Osteoblast (primary cell): Measurements from ENCODE around the gene GNAQ. TPM values are rescaled to one million over a fixed set of nuclear protein-coding genes. Genes with fewer than 3 reads are reported as not detected.

ENCODE experiments used
- DNase-seq: peaks from one replicate; pipeline ENCODE4 v3.0.0; 2011; ENCODE audit warnings: low spot score, mixed read lengths; ENCODE audit not compliant: insufficient read length; ENCODE audit errors: missing footprints
- H2AFZ ChIP-seq: 2 replicates; pipeline ENCODE4 v1.6.0; 2011; ENCODE audit warnings: mild to moderate bottlenecking, low read length
- H3K27ac ChIP-seq: 2 replicates; pipeline ENCODE4 v1.5.1; 2011; ENCODE audit warnings: mild to moderate bottlenecking, low read depth, low read length, moderate library complexity
- H3K27me3 ChIP-seq: 2 replicates; pipeline ENCODE4 v1.6.0; 2012; ENCODE audit warnings: mild to moderate bottlenecking, control low read depth, inconsistent platforms, low read length, moderate library complexity; ENCODE audit not compliant: insufficient read depth
- H3K36me3 ChIP-seq: 2 replicates; pipeline ENCODE4 v1.5.1; 2011; ENCODE audit warnings: mild to moderate bottlenecking, low read length, control low read depth, moderate library complexity; ENCODE audit not compliant: insufficient read depth
- H3K4me1 ChIP-seq: 2 replicates; pipeline ENCODE4 v1.5.1; 2011; ENCODE audit warnings: mild to moderate bottlenecking, low read length, control low read depth, moderate library complexity; ENCODE audit not compliant: insufficient read depth
- H3K4me2 ChIP-seq: 2 replicates; pipeline ENCODE4 v1.6.0; 2011; ENCODE audit warnings: mild to moderate bottlenecking, low read length; ENCODE audit not compliant: insufficient read depth
- H3K4me3 ChIP-seq: fragments of 200-600 bp; sonication (generic); 3 replicates; pipeline ENCODE4 v1.5.1; 2012; ENCODE audit warnings: mild to moderate bottlenecking, low read length, inconsistent platforms; ENCODE audit not compliant: insufficient read depth
- H3K79me2 ChIP-seq: 2 replicates; pipeline ENCODE4 v1.6.0; 2012; ENCODE audit warnings: mild to moderate bottlenecking, low read length, control low read depth, inconsistent platforms; ENCODE audit not compliant: insufficient read depth
- H3K9me3 ChIP-seq: 2 replicates; pipeline ENCODE4 v1.5.1; 2011; ENCODE audit warnings: low read depth, low read length, control low read depth
- H4K20me1 ChIP-seq: 2 replicates; pipeline ENCODE4 v1.6.0; 2012; ENCODE audit warnings: mild to moderate bottlenecking, low read length, control low read depth; ENCODE audit not compliant: insufficient read depth
- CTCF ChIP-seq: IDR thresholded peaks from 2 replicates; pipeline ENCODE4 v1.5.1; 2011; ENCODE audit warnings: mild to moderate bottlenecking, low read depth, low read length, moderate library complexity; ENCODE audit errors: extremely low read depth
- total RNA-seq: library from RNA; depleted of rRNA; stranded (reverse); fragments of >200 nt; gene quantifications from 2 replicates; pipeline ENCODE4 v1.2.3, GENCODE V29; 2012

Gene GNAQ
- total RNA-seq, 1 donor, result 64.8 TPM

- H3K4me2 ChIP-seq, result no peak overlapping the region
- H3K27ac ChIP-seq, result no peak overlapping the region
- H3K27me3 ChIP-seq, result no peaks in the 10 kb centered on the region
- peaks cover 65% of the 10 kb centered on the region for H3K79me2 ChIP-seq
- H4K20me1 ChIP-seq, result peaks cover 23% of the 10 kb centered on the region
- H2AFZ ChIP-seq, result no peak overlapping the region
- no peaks in the 10 kb centered on the region for H3K9me3 ChIP-seq
- DNase-seq, result no peak
- no peak overlapping the region for H3K4me3 ChIP-seq
- H3K36me3 ChIP-seq, result no peaks in the 10 kb centered on the region
- TF ChIP-seq CTCF, result no peak
- peaks cover 9% of the 10 kb centered on the region for H3K4me1 ChIP-seq
Measured at GRCh38 chr9:77876091-77876490, 155.5 kb downstream of the GNAQ start.

GRCh38 chr9:77872863-77873262 lies 158.7 kb downstream of the GNAQ start:
- H2AFZ ChIP-seq, result no peak overlapping the region
- H4K20me1 ChIP-seq, result peaks cover 19% of the 10 kb centered on the region
- no peak overlapping the region for H3K4me3 ChIP-seq
- TF ChIP-seq CTCF, result no peak
- no peaks in the 10 kb centered on the region for H3K36me3 ChIP-seq
- no peak overlapping the region for H3K4me2 ChIP-seq
- DNase-seq, result no peak
- no peaks in the 10 kb centered on the region for H3K9me3 ChIP-seq
- H3K4me1 ChIP-seq, result peaks cover 4% of the 10 kb centered on the region
- H3K79me2 ChIP-seq, result peaks cover 49% of the 10 kb centered on the region
- no peak overlapping the region for H3K27ac ChIP-seq
- no peaks in the 10 kb centered on the region for H3K27me3 ChIP-seq

- H3K27ac ChIP-seq, result no peak overlapping the region
- peaks cover 4% of the 10 kb centered on the region for H3K4me1 ChIP-seq
- no peak for TF ChIP-seq CTCF
- H3K9me3 ChIP-seq, result no peaks in the 10 kb centered on the region
- H3K27me3 ChIP-seq, result no peaks in the 10 kb centered on the region
- peaks cover 17% of the 10 kb centered on the region for H4K20me1 ChIP-seq
- no peak overlapping the region for H3K4me3 ChIP-seq
- H3K79me2 ChIP-seq, result peaks cover 46% of the 10 kb centered on the region
- no peak overlapping the region for H2AFZ ChIP-seq
- DNase-seq, result no peak
- H3K4me2 ChIP-seq, result no peak overlapping the region
- no peaks in the 10 kb centered on the region for H3K36me3 ChIP-seq
Measured at GRCh38 chr9:77872177-77872576, 159.4 kb downstream of the GNAQ start.

- no peak overlapping the region for H3K4me2 ChIP-seq
- no peaks in the 10 kb centered on the region for H3K9me3 ChIP-seq
- H2AFZ ChIP-seq, result no peak overlapping the region
- H4K20me1 ChIP-seq, result peaks cover 17% of the 10 kb centered on the region
- DNase-seq, result no peak
- no peak for TF ChIP-seq CTCF
- no peaks in the 10 kb centered on the region for H3K27me3 ChIP-seq
- H3K27ac ChIP-seq, result no peak overlapping the region
- no peaks in the 10 kb centered on the region for H3K36me3 ChIP-seq
- peaks cover 4% of the 10 kb centered on the region for H3K4me1 ChIP-seq
- peaks cover 42% of the 10 kb centered on the region for H3K79me2 ChIP-seq
- H3K4me3 ChIP-seq, result no peak overlapping the region
Measured at GRCh38 chr9:77871483-77871882, 160.1 kb downstream of the GNAQ start.
